ENCODE measurements around the gene NPAT.

- TF ChIP-seq CTCF (IDR thresholded peaks at IDR 0.05; ENCODE audit: low read depth, low read length, poor library complexity, severe bottlenecking) (no peak), EZH2phosphoT487 (IDR thresholded peaks at IDR 0.05; ENCODE audit: borderline replicate concordance, low read length) (no peak)
These were observed 5.8 kb upstream of the NPAT start for GRCh38 chr11:108228251-108228650.
